GM19025 (cell line): ENCODE measurements around the gene HSD11B1L.
"Not testable (repeated sequence)": the region's sequence is repeated elsewhere in the genome, so short reads cannot be mapped to it uniquely, and the experiment has no call there.

Experiments
- ATAC-seq: cut with Tn5 transposase; IDR thresholded peaks from one replicate; pipeline ENCODE4 v1.9.1; 2021; ENCODE audit warnings: mild to moderate bottlenecking, low read depth, moderate library complexity; ENCODE audit not compliant: unreplicated experiment

The HSD11B1L gene

GRCh38 chr19:5697022-5697889 lies 16.4 kb downstream of the HSD11B1L start:
- no peak for ATAC-seq

- no peak for ATAC-seq
Observed at GRCh38 chr19:5697890-5698634, 17.2 kb downstream of the HSD11B1L start.

GRCh38 chr19:5698635-5699422 lies 18.0 kb downstream of the HSD11B1L start:
- ATAC-seq = no peak

- ATAC-seq = no peak
Observed at GRCh38 chr19:5700455-5701092, 19.7 kb downstream of the HSD11B1L start.

GRCh38 chr19:5702053-5702410 lies 21.2 kb downstream of the HSD11B1L start:
- ATAC-seq = not testable (repeated sequence)

- no peak for ATAC-seq
Observed at GRCh38 chr19:5703819-5704818, 23.3 kb downstream of the HSD11B1L start.

GRCh38 chr19:5705552-5705951 lies 24.7 kb downstream of the HSD11B1L start:
- no peak for ATAC-seq

- ATAC-seq = no peak
Observed at GRCh38 chr19:5706876-5707573, 26.2 kb downstream of the HSD11B1L start.

GRCh38 chr19:5707576-5708575 lies 27.0 kb downstream of the HSD11B1L start:
- no peak for ATAC-seq

GRCh38 chr19:5711025-5711424 lies 30.2 kb downstream of the HSD11B1L start:
- ATAC-seq = no peak

- ATAC-seq = no peak
Observed at GRCh38 chr19:5711713-5712161, 30.9 kb downstream of the HSD11B1L start.

GRCh38 chr19:5713228-5713627 lies 32.4 kb downstream of the HSD11B1L start:
- no peak for ATAC-seq

- ATAC-seq = no peak
Observed at GRCh38 chr19:5714816-5715215, 34.0 kb downstream of the HSD11B1L start.

- no peak for ATAC-seq
Observed at GRCh38 chr19:5717215-5717935, 36.5 kb downstream of the HSD11B1L start.

GRCh38 chr19:5718037-5718578 lies 37.3 kb downstream of the HSD11B1L start:
- no peak for ATAC-seq

- no peak for ATAC-seq
Observed at GRCh38 chr19:5718579-5719273, 37.9 kb downstream of the HSD11B1L start.
